Embryonic facial prominence (tissue), 1 donor: ENCODE measurements around the gene FBLIM1.

Experiments
- DNase-seq: peaks from one replicate; pipeline ENCODE4 v3.0.0-alpha.2; 2016; ENCODE audit errors: extremely low spot score

Gene FBLIM1

GRCh38 chr1:15730936-15731335 lies 27.7 kb upstream of the FBLIM1 start:
- DNase-seq = no peak

GRCh38 chr1:15731735-15732685 lies 26.6 kb upstream of the FBLIM1 start:
- no peak for DNase-seq

GRCh38 chr1:15732686-15733081 lies 25.9 kb upstream of the FBLIM1 start:
- DNase-seq = no peak

- no peak for DNase-seq
These were observed 25.3 kb upstream of the FBLIM1 start for GRCh38 chr1:15733218-15733725.

GRCh38 chr1:15733726-15734226 lies 24.8 kb upstream of the FBLIM1 start:
- no peak for DNase-seq

- no peak for DNase-seq
These were observed 24.3 kb upstream of the FBLIM1 start for GRCh38 chr1:15734296-15734695.

DNA sequence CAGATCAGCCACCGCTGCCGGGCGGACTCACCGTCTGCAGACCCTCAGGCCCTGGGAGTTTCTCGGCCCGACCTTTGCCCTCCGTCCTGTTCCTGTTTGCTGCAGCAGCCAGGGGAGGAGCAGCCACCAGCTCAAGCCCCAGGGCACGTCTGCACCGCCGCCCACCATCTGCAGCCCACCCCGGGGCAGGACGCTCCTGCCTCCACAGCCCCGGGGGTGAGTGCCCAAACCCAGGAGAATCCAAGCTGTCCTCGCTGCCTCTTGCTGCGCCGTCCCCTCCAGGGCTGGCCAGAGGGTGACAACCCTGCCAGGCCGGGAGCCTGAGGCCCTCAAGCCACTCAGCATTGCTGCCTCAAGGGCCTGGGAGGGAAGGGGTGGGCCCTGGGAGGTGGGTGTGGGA lies 23.7 kb upstream of the FBLIM1 start:
- DNase-seq = no peak

- no peak for DNase-seq
These were observed 23.1 kb upstream of the FBLIM1 start for GRCh38 chr1:15735304-15736037.

- no peak for DNase-seq
These were observed 22.3 kb upstream of the FBLIM1 start, which contains the start of gene SLC25A34 for GRCh38 chr1:15736038-15736891. Gene SLC25A34, plus strand, starts transcription at chr1:15736258. Its CDS starts 228 bp downstream, at chr1:15736486.

- no peak for DNase-seq
These were observed 21.7 kb upstream of the FBLIM1 start for GRCh38 chr1:15736892-15737261.

GRCh38 chr1:15737324-15738319 lies 21.0 kb upstream of the FBLIM1 start:
- DNase-seq = no peak

- DNase-seq = no peak
These were observed 20.0 kb upstream of the FBLIM1 start for GRCh38 chr1:15738416-15739113.

- DNase-seq = no peak
These were observed 19.3 kb upstream of the FBLIM1 start for GRCh38 chr1:15739259-15739658.

GRCh38 chr1:15739745-15740144 lies 18.9 kb upstream of the FBLIM1 start:
- no peak for DNase-seq

DNA sequence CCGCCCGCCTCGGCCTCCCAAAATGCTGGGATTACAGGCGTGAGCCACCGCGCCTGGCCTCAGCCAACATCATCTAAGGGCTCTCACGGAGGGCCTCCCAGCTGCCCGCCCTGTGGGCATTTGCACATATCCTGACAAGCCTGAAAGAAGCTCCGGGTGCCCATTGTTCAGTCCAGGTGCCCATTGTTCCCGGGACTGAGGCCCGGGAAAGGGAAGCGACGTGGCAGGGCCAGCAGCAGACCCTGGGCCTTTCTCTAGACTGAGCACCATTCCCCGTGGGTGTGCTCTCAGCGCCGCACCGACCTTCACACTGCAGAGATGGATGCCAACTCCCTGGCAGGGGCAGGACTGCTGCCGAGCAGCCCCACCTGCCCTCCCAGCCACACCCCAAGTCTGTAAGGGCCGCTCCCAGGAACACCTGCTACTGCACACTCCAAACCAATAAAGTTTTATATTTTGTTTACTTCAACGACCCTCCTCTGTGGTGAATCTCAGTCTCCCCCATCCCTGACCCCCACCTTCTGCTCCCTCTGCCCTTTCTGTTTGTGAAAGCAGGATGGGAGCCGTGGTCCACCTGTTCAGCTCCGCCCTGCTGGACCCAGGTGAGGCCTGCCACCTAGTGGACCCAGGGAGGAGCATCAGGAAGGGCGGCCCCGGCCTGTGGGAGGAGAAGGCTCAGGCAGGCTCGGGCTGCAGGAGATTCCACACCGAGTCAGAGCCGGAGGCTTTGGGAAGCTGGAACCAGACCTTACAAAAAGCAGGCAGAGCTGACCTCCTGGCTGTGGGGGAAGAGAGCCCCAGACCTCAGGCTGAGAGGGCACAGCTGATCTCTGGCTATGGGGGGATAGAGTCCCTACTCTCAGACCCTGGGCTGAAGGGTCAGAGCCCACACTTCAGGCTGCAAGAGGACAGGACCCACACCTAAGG lies 17.4 kb upstream of the FBLIM1 start:
- no peak for DNase-seq

- no peak for DNase-seq
These were observed 16.2 kb upstream of the FBLIM1 start, which contains the start of gene TMEM82 for GRCh38 chr1:15742339-15742801. Gene TMEM82, plus strand, starts transcription at chr1:15742499. Its CDS starts 61 bp downstream, at chr1:15742560.

DNA sequence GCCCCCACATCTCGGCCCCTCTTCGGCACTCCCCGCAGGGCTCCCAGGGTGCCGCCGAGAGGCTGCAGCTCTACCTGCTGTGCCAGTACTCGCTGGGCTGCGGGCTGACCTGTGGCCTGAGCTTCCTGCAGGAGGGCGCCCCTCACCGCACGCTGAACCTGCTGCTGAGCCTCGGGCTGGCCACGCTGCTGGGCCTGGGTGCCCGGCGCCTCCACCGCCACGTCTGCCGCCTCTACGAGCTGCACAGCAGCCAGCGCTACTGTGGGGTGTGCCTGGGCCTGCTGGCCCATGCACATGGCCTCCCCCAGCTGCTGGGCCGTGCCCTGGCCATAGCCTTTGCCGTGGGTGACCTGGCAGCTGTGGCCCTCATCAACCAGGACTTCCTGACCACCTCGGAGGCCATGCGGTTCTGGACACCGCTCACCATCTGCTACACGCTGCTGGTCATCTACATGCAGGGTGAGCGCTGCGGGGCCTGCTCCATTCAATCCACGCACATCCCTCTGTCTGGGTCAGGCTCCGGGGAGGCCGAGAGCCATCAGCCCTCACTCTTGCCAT lies 14.4 kb upstream of the FBLIM1 start:
- DNase-seq = no peak

GRCh38 chr1:15747378-15747777 lies 11.2 kb upstream of the FBLIM1 start:
- DNase-seq = no peak
